A549 treated with GW870086 at 1 μM for 4 hours (cell line): ENCODE data around the gene ETAA1. TPM values are rescaled to one million over a fixed set of nuclear protein-coding genes. Genes with fewer than 3 reads are reported as not detected.

Experiments used
- total RNA-seq: library from RNA; stranded (reverse); fragments of 200-300 nt; extraction: Qiagen RNA extraction; gene quantifications from 5 replicates; pipeline ENCODE4 v1.2.3, GENCODE V29; 2022; ENCODE audit warnings: low read depth

The ETAA1 gene
- 7.4 to 9.9 TPM (median 9.4 TPM) in 5 replicates for total RNA-seq

DNA sequence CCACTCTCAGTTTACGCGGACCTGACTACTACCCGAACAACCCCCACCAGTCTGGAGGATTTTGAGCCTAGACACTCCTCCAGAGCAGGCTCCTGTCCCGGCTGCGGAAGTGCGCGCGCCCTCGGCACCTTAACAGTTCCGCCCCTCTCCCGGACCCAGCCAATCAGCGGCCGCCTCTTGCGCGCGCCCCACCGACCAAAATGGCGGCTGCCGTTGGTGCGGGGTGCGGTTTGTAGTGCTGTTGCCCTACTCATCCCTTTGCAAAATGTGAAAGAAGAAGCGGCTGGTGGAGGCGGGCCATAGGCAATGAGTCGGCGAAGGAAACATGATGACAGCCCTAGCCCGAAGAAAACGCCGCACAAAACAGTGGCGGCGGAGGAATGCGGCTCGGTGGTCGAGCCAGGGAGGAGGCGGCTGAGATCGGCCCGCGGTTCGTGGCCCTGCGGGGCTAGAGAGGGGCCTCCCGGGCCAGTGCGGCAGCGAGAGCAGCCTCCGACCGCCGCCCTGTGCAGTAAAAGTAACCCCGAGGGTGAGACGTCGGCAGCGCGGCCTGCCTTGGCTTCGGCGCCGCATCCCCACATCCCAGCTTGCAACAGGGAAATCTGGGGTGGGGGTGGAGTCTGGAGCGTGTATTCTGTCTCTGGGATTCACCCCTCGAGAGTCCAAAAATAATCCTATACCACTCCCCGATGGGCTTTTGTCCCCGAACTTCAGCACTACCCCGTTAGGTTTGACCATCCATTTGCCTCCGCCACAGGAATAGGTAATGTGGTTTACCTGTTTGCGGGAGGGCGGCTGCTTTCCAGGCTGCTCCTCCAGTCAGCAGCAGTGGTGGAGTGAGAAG, at the start of gene ETAA1:
Gene ETAA1 (plus strand): TSS at position 191 of the 844 bp plus-strand sequence. CDS start 116 bp downstream, at position 307.

